Measurements from ENCODE around the gene RMND5B.
A peak's percentile ranks its signal among the peaks of the same experiment; 100 is the strongest.
"Not testable (repeated sequence)": the region's sequence is repeated elsewhere in the genome, so short reads cannot be mapped to it uniquely, and the experiment has no call there.

The RMND5B gene

GRCh38 chr5:178130576-178131445 lies at the start of gene RMND5B:
RMND5B (plus strand) TSS chr5:178131014; CDS start chr5:178138120, 7,106 bp downstream.
- peak; percentile 66 to 81 (median 69) for DNase-seq (ENCODE audit: low read depth in 2 of 3, low spot score in 1 of 3)

- DNase-seq (ENCODE audit: low read depth in 2 of 3, low spot score in 1 of 3), result no peak
Measured at GRCh38 chr5:178081571-178082243, 49.1 kb upstream of the RMND5B start.

GRCh38 chr5:178083922-178084321 lies 46.9 kb upstream of the RMND5B start:
- no peak for DNase-seq (ENCODE audit: low read depth in 2 of 3, low spot score in 1 of 3)

GRCh38 chr5:178085316-178085715 lies 45.5 kb upstream of the RMND5B start:
- DNase-seq (ENCODE audit: low read depth in 2 of 3, low spot score in 1 of 3), result no peak

- DNase-seq (ENCODE audit: low read depth in 2 of 3, low spot score in 1 of 3), result no peak
Measured at GRCh38 chr5:178086266-178086665, 44.5 kb upstream of the RMND5B start.

GRCh38 chr5:178087199-178087598 lies 43.6 kb upstream of the RMND5B start:
- DNase-seq (ENCODE audit: low read depth in 2 of 3, low spot score in 1 of 3), result not testable (repeated sequence)

GRCh38 chr5:178090856-178091255 lies 40.0 kb upstream of the RMND5B start:
- no peak for DNase-seq (ENCODE audit: low read depth in 2 of 3, low spot score in 1 of 3)

GRCh38 chr5:178093134-178093533 lies 37.7 kb upstream of the RMND5B start:
- no peak for DNase-seq (ENCODE audit: low read depth in 2 of 3, low spot score in 1 of 3)

GRCh38 chr5:178094345-178094744 lies 36.5 kb upstream of the RMND5B start:
- no peak for DNase-seq (ENCODE audit: low read depth in 2 of 3, low spot score in 1 of 3)

- DNase-seq (ENCODE audit: low read depth in 2 of 3, low spot score in 1 of 3), result no peak
Measured at GRCh38 chr5:178098685-178099084, 32.1 kb upstream of the RMND5B start.

- no peak for DNase-seq (ENCODE audit: low read depth in 2 of 3, low spot score in 1 of 3)
Measured at GRCh38 chr5:178103612-178104011, 27.2 kb upstream of the RMND5B start.

- no peak for DNase-seq (ENCODE audit: low read depth in 2 of 3, low spot score in 1 of 3)
Measured at GRCh38 chr5:178104492-178104891, 26.3 kb upstream of the RMND5B start.

GRCh38 chr5:178106086-178106485 lies 24.7 kb upstream of the RMND5B start:
- DNase-seq (ENCODE audit: low read depth in 2 of 3, low spot score in 1 of 3), result no peak

GRCh38 chr5:178106556-178107239 lies 24.1 kb upstream of the RMND5B start:
- DNase-seq (ENCODE audit: low read depth in 2 of 3, low spot score in 1 of 3), result no peak

GRCh38 chr5:178107756-178108310 lies 23.0 kb upstream of the RMND5B start:
- DNase-seq (ENCODE audit: low read depth in 2 of 3, low spot score in 1 of 3), result no peak

- no peak for DNase-seq (ENCODE audit: low read depth in 2 of 3, low spot score in 1 of 3)
Measured at GRCh38 chr5:178108446-178108845, 22.4 kb upstream of the RMND5B start.

- DNase-seq (ENCODE audit: low read depth in 2 of 3, low spot score in 1 of 3), result no peak
Measured at GRCh38 chr5:178108966-178109365, 21.8 kb upstream of the RMND5B start.

GRCh38 chr5:178110511-178110910 lies 20.3 kb upstream of the RMND5B start:
- no peak for DNase-seq (ENCODE audit: low read depth in 2 of 3, low spot score in 1 of 3)

- DNase-seq (ENCODE audit: low read depth in 2 of 3, low spot score in 1 of 3), result no peak
Measured at GRCh38 chr5:178111925-178112324, 18.9 kb upstream of the RMND5B start.

- DNase-seq (ENCODE audit: low read depth in 2 of 3, low spot score in 1 of 3), result no peak
Measured at GRCh38 chr5:178112545-178112944, 18.3 kb upstream of the RMND5B start.

- peak; percentile 69 to 83 (median 69) for DNase-seq (ENCODE audit: low read depth in 2 of 3, low spot score in 1 of 3)
Measured at GRCh38 chr5:178113141-178113787, 17.6 kb upstream of the RMND5B start, which contains the start of gene N4BP3. N4BP3 (plus strand) TSS chr5:178113532; CDS start chr5:178119584, 6,052 bp downstream.
